H1 (cell line): Measurements from ENCODE around the gene CCL5. TPM values are rescaled to one million over a fixed set of nuclear protein-coding genes. Genes with fewer than 3 reads are reported as not detected.

Source experiments
- CTCF ChIA-PET: fragments of 300-600 bp; sonication (Branson Sonifier 250); formaldehyde crosslinking; loops from one replicate; lab custom pipeline; 2021; ENCODE audit not compliant: partially characterized antibody; lab: Charles Lee
- POLR2A ChIA-PET: fragments of 300-600 bp; sonication (Branson Sonifier 250); formaldehyde crosslinking; loops from one replicate; lab custom pipeline; 2021; ENCODE audit warnings: inconsistent platforms; ENCODE audit not compliant: partially characterized antibody; lab: Charles Lee
- DNase-seq, 2 experiments: peaks; one replicate each; pipeline versions ENCODE4 v3.0.0 to v3.0.0-alpha.2; 2010 to 2022; ENCODE audit warnings: low spot score in 2 of 2, low read depth in 1 of 2, mixed read lengths in 1 of 2
- FAIRE-seq: peaks from 2 replicates; lab custom pipeline; 2011; peaks lifted over from hg19 to GRCh38; lab: Jason Lieb, UNC
- H2AFZ ChIP-seq: 2 replicates; pipeline ENCODE4 v1.8.1; 2012; ENCODE audit warnings: low read length, inconsistent platforms
- H2AK5ac ChIP-seq: 2 replicates; pipeline ENCODE4 v1.6.1; 2013; ENCODE audit warnings: low read depth, low read length
- H2BK120ac ChIP-seq: replicated peaks from 2 replicates; pipeline ENCODE3; 2013; ENCODE audit warnings: low read depth, low read length, inconsistent platforms
- H2BK12ac ChIP-seq: 2 replicates; pipeline ENCODE4 v1.6.1; 2013; ENCODE audit warnings: low read depth, low read length
- H2BK15ac ChIP-seq: 2 replicates; pipeline ENCODE4 v1.6.1; 2013; ENCODE audit warnings: low read length
- H2BK20ac ChIP-seq: 2 replicates; pipeline ENCODE4 v1.6.1; 2013; ENCODE audit warnings: low read length
- H2BK5ac ChIP-seq: 2 replicates; pipeline ENCODE4 v1.6.1; 2013; ENCODE audit warnings: low read depth, low read length
- H3K14ac ChIP-seq: 2 replicates; pipeline ENCODE4 v1.6.1; 2013; ENCODE audit warnings: inconsistent platforms; ENCODE audit not compliant: insufficient read length
- H3K18ac ChIP-seq: 2 replicates; pipeline ENCODE4 v1.6.1; 2013; ENCODE audit warnings: low read length; ENCODE audit errors: extremely low read depth
- H3K23ac ChIP-seq: 2 replicates; pipeline ENCODE4 v1.6.1; 2013; ENCODE audit warnings: inconsistent platforms; ENCODE audit not compliant: insufficient read length
- H3K23me2 ChIP-seq: 2 replicates; pipeline ENCODE4 v1.6.1; 2013; ENCODE audit warnings: low read depth, low read length
- H3K27ac ChIP-seq: 2 replicates; pipeline ENCODE4 v1.6.1; 2011; ENCODE audit warnings: low read depth, low read length, inconsistent platforms
- H3K27me3 ChIP-seq, 4 experiments: replicated peaks in 1 of 4; 1 replicate in 1 of 4; 2 replicates in 3 of 4; pipeline versions ENCODE4 v1.6.1 to v1.8.1; 2011 to 2013; ENCODE audit warnings: low read length in 3 of 4, mild to moderate bottlenecking in 3 of 4, inconsistent platforms in 2 of 4, mixed read lengths in 2 of 4, moderate library complexity in 1 of 4; ENCODE audit not compliant: control insufficient read depth in 3 of 4, insufficient read depth in 3 of 4; ENCODE audit errors: extremely low read depth in 1 of 4
- H3K36me3 ChIP-seq, 4 experiments: 2 replicates each; pipeline versions ENCODE4 v1.6.1 to v1.8.1; 2011 to 2013; ENCODE audit warnings: mild to moderate bottlenecking in 4 of 4, low read length in 3 of 4, moderate library complexity in 2 of 4, control low read depth in 1 of 4, inconsistent platforms in 1 of 4; ENCODE audit not compliant: insufficient read depth in 4 of 4, control insufficient read depth in 2 of 4
- H3K4ac ChIP-seq: replicated peaks from 2 replicates; pipeline ENCODE3; 2013; ENCODE audit warnings: low read length, low read depth, mixed read lengths, inconsistent platforms; ENCODE audit not compliant: insufficient read length
- H3K4me1 ChIP-seq, 4 experiments: replicated peaks in 1 of 4; 1 replicate in 1 of 4; 2 replicates in 3 of 4; pipeline versions ENCODE4 v1.6.1 to v1.8.1; 2011 to 2013; ENCODE audit warnings: low read length in 3 of 4, inconsistent platforms in 2 of 4, mixed read lengths in 1 of 4; ENCODE audit not compliant: insufficient read depth in 4 of 4, control insufficient read depth in 3 of 4
- H3K4me2 ChIP-seq, 2 experiments: 2 replicates each; pipeline versions ENCODE4 v1.6.1 to v1.8.1; 2011 to 2013; ENCODE audit warnings: low read depth in 2 of 2, low read length in 2 of 2, control low read depth in 1 of 2, inconsistent platforms in 1 of 2, mild to moderate bottlenecking in 1 of 2; ENCODE audit not compliant: insufficient read depth in 1 of 2
- H3K4me3 ChIP-seq, 4 experiments: fragments of 200-600, 300-600 bp in 1 of 4; sonication (generic), shearing (Covaris generic), sonication (Bioruptor Twin) in 1 of 4; 2 replicates each; pipeline versions ENCODE4 v1.5.1 to v1.8.1; 2011 to 2016; ENCODE audit warnings: low read length in 4 of 4, low read depth in 3 of 4, control low read depth in 2 of 4, inconsistent platforms in 2 of 4, mild to moderate bottlenecking in 2 of 4, mixed read lengths in 1 of 4, moderate library complexity in 1 of 4; ENCODE audit not compliant: insufficient read depth in 2 of 4; ENCODE audit errors: extremely low read depth in 1 of 4
- H3K56ac ChIP-seq: replicated peaks from 2 replicates; pipeline ENCODE3; 2013; ENCODE audit warnings: low read depth, mild to moderate bottlenecking, mixed read lengths, low read length, inconsistent platforms; ENCODE audit not compliant: insufficient read length
- H3K79me1 ChIP-seq: 2 replicates; pipeline ENCODE4 v1.6.1; 2013; ENCODE audit warnings: low read depth, low read length, control low read depth
- H3K79me2 ChIP-seq, 2 experiments: 2 replicates each; pipeline versions ENCODE4 v1.6.1 to v1.8.1; 2012 to 2013; ENCODE audit warnings: low read length in 2 of 2, mild to moderate bottlenecking in 2 of 2, inconsistent platforms in 1 of 2; ENCODE audit not compliant: insufficient read depth in 2 of 2, control insufficient read depth in 1 of 2
- H3K9ac ChIP-seq, 4 experiments: replicated peaks in 1 of 4; 1 replicate in 1 of 4; 2 replicates in 3 of 4; pipeline versions ENCODE4 v1.6.1 to v1.8.1; 2011 to 2013; ENCODE audit warnings: low read depth in 3 of 4, low read length in 3 of 4, control low read depth in 2 of 4, mild to moderate bottlenecking in 2 of 4, moderate library complexity in 2 of 4, inconsistent platforms in 1 of 4; ENCODE audit errors: extremely low read depth in 1 of 4
- H3K9me3 ChIP-seq, 2 experiments: 2 replicates each; pipeline versions ENCODE4 v1.6.1 to v1.8.1; 2012 to 2013; ENCODE audit warnings: mild to moderate bottlenecking in 2 of 2, moderate library complexity in 2 of 2, control low read depth in 1 of 2, inconsistent platforms in 1 of 2, low read depth in 1 of 2, low read length in 1 of 2, mixed read lengths in 1 of 2; ENCODE audit not compliant: insufficient read depth in 2 of 2
- H4K20me1 ChIP-seq, 2 experiments: replicated peaks in 1 of 2; 2 replicates each; pipeline versions ENCODE3 to v1.8.1; 2011 to 2013; ENCODE audit warnings: inconsistent platforms in 2 of 2, low read length in 2 of 2, mild to moderate bottlenecking in 1 of 2; ENCODE audit not compliant: insufficient read depth in 2 of 2, control insufficient read depth in 1 of 2
- H4K5ac ChIP-seq: 2 replicates; pipeline ENCODE4 v1.6.1; 2013; ENCODE audit warnings: low read length, low read depth, mixed read lengths, inconsistent platforms; ENCODE audit not compliant: insufficient read length
- H4K8ac ChIP-seq: 2 replicates; pipeline ENCODE4 v1.8.0; 2013; ENCODE audit warnings: mild to moderate bottlenecking, moderate library complexity, low read length, inconsistent platforms; ENCODE audit not compliant: insufficient read depth; ENCODE audit errors: extremely low read depth
- H4K91ac ChIP-seq: replicated peaks from 2 replicates; pipeline ENCODE3; 2013; ENCODE audit warnings: low read length, mixed read lengths, inconsistent platforms; ENCODE audit not compliant: insufficient read length
- WGBS, 2 experiments: shearing (Covaris generic) in 1 of 2; methylation state at CpG; one replicate each; pipeline versions ENCODE4 v1.1.6 to v1.1.7; 2013 to 2015; ENCODE audit warnings: low lambda C conversion rate in 2 of 2, mixed read lengths in 2 of 2, inconsistent platforms in 1 of 2, low coverage in 1 of 2, missing lambda C conversion rate in 1 of 2; ENCODE audit not compliant: insufficient replicate concordance in 2 of 2, insufficient coverage in 1 of 2, insufficient read length in 1 of 2; ENCODE audit errors: extremely low coverage in 1 of 2, missing lambda C conversion rate in 1 of 2; 5-methylcytosine and 5-hydroxymethylcytosine counted together
- polyA plus RNA-seq, 7 experiments: library from polyadenylated mRNA; depleted of rRNA in 3 of 7; stranded (reverse) in 5 of 7; unstranded in 2 of 7; fragments of >200 nt in 5 of 7; fragments of 200-250 nt in 2 of 7; gene quantifications; 1 replicate in 5 of 7; 2 replicates in 1 of 7; 4 replicates in 1 of 7; pipeline versions ENCODE4 v1.2.1 to v1.2.3, GENCODE V29; 2011 to 2013; ENCODE audit warnings: missing spikeins in 2 of 7, mixed read lengths in 2 of 7
- total RNA-seq: library from RNA; stranded (reverse); fragmentation: NEBNext Ultra II Directional; extraction: Animal tissue kit (Norgen Biotek cat#: 25700); gene quantifications from 2 replicates; pipeline ENCODE4 v1.2.1, GENCODE V29; 2021
- TF ChIP-seq, protein P1 (sequence below), 3 experiments: IDR thresholded peaks; 1 replicate in 2 of 3; 2 replicates in 1 of 3; pipeline versions ENCODE4 v1.5.1 to v1.6.1; 2011; ENCODE audit warnings: low read length in 3 of 3, mild to moderate bottlenecking in 3 of 3, inconsistent platforms in 2 of 3, low read depth in 1 of 3, moderate library complexity in 1 of 3; ENCODE audit not compliant: insufficient read depth in 1 of 3; ENCODE audit errors: control extremely low read depth in 1 of 3
- TF ChIP-seq, protein P2 (sequence below): IDR thresholded peaks from 2 replicates; pipeline ENCODE4 v1.6.1; 2011; ENCODE audit warnings: low read depth, mild to moderate bottlenecking, low read length; ENCODE audit not compliant: insufficient read depth

Gene CCL5
- total and polyA plus RNA-seq, 2 of the 8 experiments (the other 6 are each of a cell fraction or from before 2014, with no cell fraction given): not detected

DNA sequence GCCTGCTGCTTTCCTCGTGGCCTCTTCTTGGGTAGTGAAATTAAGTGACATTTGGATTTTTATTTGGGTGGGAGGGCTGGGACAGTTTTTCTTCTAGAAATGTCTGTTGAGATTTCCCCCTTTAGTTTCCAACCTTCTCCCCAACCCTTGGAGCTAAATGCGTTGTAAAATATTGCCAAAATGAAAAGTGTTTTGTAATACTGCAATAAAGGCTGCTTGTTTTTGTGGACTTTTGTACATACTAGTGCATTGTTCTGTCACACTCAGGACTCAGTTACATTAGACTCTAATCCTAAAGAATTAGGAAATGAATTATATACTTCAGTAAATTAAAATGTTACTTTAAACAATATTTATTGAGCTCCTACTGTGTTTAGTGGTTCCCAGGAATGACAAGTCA lies 33.2 kb downstream of the CCL5 start:
- H3K9me3 ChIP-seq: no peaks in the 10 kb centered on the region

More for the DNA sequence above, 33.2 kb downstream of the CCL5 start:
- no peak overlapping the region for H4K5ac ChIP-seq
- FAIRE-seq (no peak), DNase-seq (no peak)
- H2BK5ac ChIP-seq: no peak overlapping the region
- H3K79me2 ChIP-seq: no peaks in the 10 kb centered on the region
- no peak overlapping the region for H2AFZ ChIP-seq
- H3K27me3 ChIP-seq: no peaks in the 10 kb centered on the region; a peak in 1 of 7 replicates
- no peak overlapping the region for H3K56ac ChIP-seq
- no peak overlapping the region for H2BK120ac ChIP-seq
- no peak overlapping the region for H3K4me2 ChIP-seq
- no peak overlapping the region for H2BK15ac ChIP-seq
- H3K4me1 ChIP-seq: no peaks in the 10 kb centered on the region
- peaks cover 29 to 70% (median 54%) of the 10 kb centered on the region in 4 experiments for H3K36me3 ChIP-seq
- TF ChIP-seq, protein P1, sequence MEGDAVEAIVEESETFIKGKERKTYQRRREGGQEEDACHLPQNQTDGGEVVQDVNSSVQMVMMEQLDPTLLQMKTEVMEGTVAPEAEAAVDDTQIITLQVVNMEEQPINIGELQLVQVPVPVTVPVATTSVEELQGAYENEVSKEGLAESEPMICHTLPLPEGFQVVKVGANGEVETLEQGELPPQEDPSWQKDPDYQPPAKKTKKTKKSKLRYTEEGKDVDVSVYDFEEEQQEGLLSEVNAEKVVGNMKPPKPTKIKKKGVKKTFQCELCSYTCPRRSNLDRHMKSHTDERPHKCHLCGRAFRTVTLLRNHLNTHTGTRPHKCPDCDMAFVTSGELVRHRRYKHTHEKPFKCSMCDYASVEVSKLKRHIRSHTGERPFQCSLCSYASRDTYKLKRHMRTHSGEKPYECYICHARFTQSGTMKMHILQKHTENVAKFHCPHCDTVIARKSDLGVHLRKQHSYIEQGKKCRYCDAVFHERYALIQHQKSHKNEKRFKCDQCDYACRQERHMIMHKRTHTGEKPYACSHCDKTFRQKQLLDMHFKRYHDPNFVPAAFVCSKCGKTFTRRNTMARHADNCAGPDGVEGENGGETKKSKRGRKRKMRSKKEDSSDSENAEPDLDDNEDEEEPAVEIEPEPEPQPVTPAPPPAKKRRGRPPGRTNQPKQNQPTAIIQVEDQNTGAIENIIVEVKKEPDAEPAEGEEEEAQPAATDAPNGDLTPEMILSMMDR (IDR thresholded peaks at IDR 0.05; ENCODE audit: control extremely low read depth in 1 of 3, insufficient read depth in 1 of 3, low read depth in 1 of 3, low read length in 3 of 3): no peak
- TF ChIP-seq, protein P2, sequence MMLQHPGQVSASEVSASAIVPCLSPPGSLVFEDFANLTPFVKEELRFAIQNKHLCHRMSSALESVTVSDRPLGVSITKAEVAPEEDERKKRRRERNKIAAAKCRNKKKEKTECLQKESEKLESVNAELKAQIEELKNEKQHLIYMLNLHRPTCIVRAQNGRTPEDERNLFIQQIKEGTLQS: no peak
- TF ChIP-seq, all 59 proteins: peak for 0
- H4K91ac ChIP-seq: no peak overlapping the region
- no peak overlapping the region for H3K18ac ChIP-seq
- H2AK5ac ChIP-seq: no peak overlapping the region
- no peak overlapping the region for H4K8ac ChIP-seq
- no peak overlapping the region for H3K23ac ChIP-seq
- no peak overlapping the region for H2BK12ac ChIP-seq
- no peak overlapping the region for H3K4me3 ChIP-seq
- H3K23me2 ChIP-seq: no peaks in the 10 kb centered on the region; the same call in 1 of the 2 replicates
- H3K14ac ChIP-seq: no peak overlapping the region
- H3K4ac ChIP-seq: no peak overlapping the region
- ChIA-PET CTCF (interaction anchor here (1.8 kb wide), 1 partner anchor 10 kb away, joined by 9 read pairs; no protein-coding TSS in a partner anchor), POLR2A (interaction anchor here (1.0 to 3.8 kb wide), 7 partner anchors 10 to 83 kb away, joined by 3 to 16 read pairs (median 9); partner anchors contain the start of gene TAF15)
- no peak overlapping the region for H3K27ac ChIP-seq
- peaks cover 3 to 6% of the 10 kb centered on the region in 2 experiments for H4K20me1 ChIP-seq
- H3K9ac ChIP-seq: no peak overlapping the region
- WGBS, 2 experiments: 88% methylated on average over 2 of the region's 2 CpGs; no CpG with 5 or more reads in 1 of the 2 experiments
- H2BK20ac ChIP-seq: no peak overlapping the region
- no peaks in the 10 kb centered on the region for H3K79me1 ChIP-seq
